ENCODE data around the gene SETD1A. TPM values are rescaled to one million over a fixed set of nuclear protein-coding genes. Genes with fewer than 3 reads are reported as not detected.

Gene SETD1A
- total and polyA plus RNA-seq, 9 of the 15 experiments (the other 6 are each of a cell fraction or from before 2014, with no cell fraction given) = 0.08 to 36.0 (median 4.2) TPM

- no peak for TF ChIP-seq BRF1 (IDR thresholded peaks at IDR 0.05; ENCODE audit: borderline replicate concordance, extremely low read depth, insufficient read length)
- no peak for TF ChIP-seq SNAPC5 (CRISPR knock-in tag; IDR thresholded peaks at IDR 0.05)
- no peak for TF ChIP-seq ZNF79 (CRISPR knock-in tag; IDR thresholded peaks at IDR 0.05; ENCODE audit: low read depth)
- no peak for TF ChIP-seq MLLT1 (IDR thresholded peaks at IDR 0.05)
- TF ChIP-seq TBP (optimal IDR thresholded peaks at IDR 0.05; ENCODE audit: low read depth, low read length) = peak; percentile 19
- TF ChIP-seq FOXO4 (CRISPR knock-in tag; IDR thresholded peaks at IDR 0.05) = no peak
- TF ChIP-seq PTTG1 (tag; IDR thresholded peaks at IDR 0.05; ENCODE audit: low read depth) = no peak
- no peak for TF ChIP-seq ZKSCAN3 (CRISPR knock-in tag; IDR thresholded peaks at IDR 0.05)
- peak; percentile 98 for TF ChIP-seq PKNOX1 (IDR thresholded peaks at IDR 0.05)
- TF ChIP-seq MCM2 (IDR thresholded peaks at IDR 0.05; ENCODE audit: low read depth) = no peak
- TF ChIP-seq MGA (IDR thresholded peaks at IDR 0.05) = no peak
- no peak for TF ChIP-seq RFX5 (IDR thresholded peaks at IDR 0.05; ENCODE audit: low read depth, low read length)
These were observed 9.5 kb upstream of the SETD1A start (continued) for GRCh38 chr16:30947859-30948666.
